A673 (cell line): ENCODE measurements around the gene VTI1A.

Source experiments
- CTCF ChIP-seq: fragments of 300-800, 200-600 bp; sonication (generic); conservative IDR thresholded peaks from 2 replicates; pipeline ENCODE4 v1.5.1; 2017; ENCODE audit warnings: low read depth, mild to moderate bottlenecking, antibody characterized with exemption, low read length, moderate library complexity, mixed read lengths
- EZH2 ChIP-seq: fragments of 200-600 bp; sonication (generic); IDR thresholded peaks from 2 replicates; pipeline ENCODE4 v1.6.1; 2017; ENCODE audit warnings: borderline replicate concordance, low read depth, mild to moderate bottlenecking, mixed read lengths, antibody characterized with exemption, low read length; ENCODE audit not compliant: poor library complexity, severe bottlenecking

GRCh38 chr10:112429654-112430230 lies 17.3 kb upstream of the VTI1A start:
- TF ChIP-seq CTCF (no peak), EZH2 (no peak)
